GM18519 (cell line): ENCODE measurements around the gene AQP10.
"Not testable (repeated sequence)": the region's sequence is repeated elsewhere in the genome, so short reads cannot be mapped to it uniquely, and the experiment has no call there.

Experiments used
- ATAC-seq: cut with Tn5 transposase; IDR thresholded peaks from one replicate; pipeline ENCODE4 v1.9.1; 2021; ENCODE audit warnings: mild to moderate bottlenecking, moderate library complexity; ENCODE audit not compliant: unreplicated experiment, low FRiP score

Gene AQP10

GRCh38 chr1:154320882-154321608 is at the start of gene AQP10:
TSS of gene AQP10 (plus strand) at chr1:154321093. CDS start at chr1:154321156, 63 bp downstream.
- no peak for ATAC-seq

GRCh38 chr1:154272217-154272998 is 48.5 kb upstream of the AQP10 start, which contains the start of gene HAX1:
TSS of gene HAX1 (plus strand) at chr1:154272629. CDS start at chr1:154272724, 95 bp downstream.
- peak; percentile 82 for ATAC-seq

GRCh38 chr1:154272999-154273563 is 47.8 kb upstream of the AQP10 start:
- no peak for ATAC-seq

- ATAC-seq, result no peak
These were observed 44.1 kb upstream of the AQP10 start for GRCh38 chr1:154276797-154277196.

- ATAC-seq, result not testable (repeated sequence)
These were observed 33.3 kb upstream of the AQP10 start for GRCh38 chr1:154287591-154287990.

GRCh38 chr1:154288661-154289060 is 32.2 kb upstream of the AQP10 start:
- no peak for ATAC-seq

- no peak for ATAC-seq
These were observed 30.0 kb upstream of the AQP10 start for GRCh38 chr1:154290921-154291320.

- no peak for ATAC-seq
These were observed 25.3 kb upstream of the AQP10 start for GRCh38 chr1:154295408-154296235.

- no peak for ATAC-seq
These were observed 19.3 kb upstream of the AQP10 start for GRCh38 chr1:154301582-154301981.

- no peak for ATAC-seq
These were observed 16.1 kb upstream of the AQP10 start for GRCh38 chr1:154304664-154305337.

- ATAC-seq, result no peak
These were observed 14.7 kb upstream of the AQP10 start for GRCh38 chr1:154306151-154306550.

GRCh38 chr1:154307670-154308270 is 13.1 kb upstream of the AQP10 start:
- not testable (repeated sequence) for ATAC-seq

GRCh38 chr1:154309136-154309535 is 11.8 kb upstream of the AQP10 start:
- ATAC-seq, result not testable (repeated sequence)

GRCh38 chr1:154312229-154313065 is 8.4 kb upstream of the AQP10 start:
- not testable (repeated sequence) for ATAC-seq

GRCh38 chr1:154313066-154313356 is 7.9 kb upstream of the AQP10 start:
- ATAC-seq, result no peak

- not testable (repeated sequence) for ATAC-seq
These were observed 6.7 kb upstream of the AQP10 start for GRCh38 chr1:154314226-154314625.

- no peak for ATAC-seq
These were observed 4.2 kb upstream of the AQP10 start for GRCh38 chr1:154316704-154317103.

GRCh38 chr1:154318386-154318785 is 2.5 kb upstream of the AQP10 start:
- ATAC-seq, result no peak

- not testable (repeated sequence) for ATAC-seq
These were observed 679 bp downstream of the AQP10 start for GRCh38 chr1:154321609-154321934.
